ENCODE data around the gene TMC1. TPM values are rescaled to one million over a fixed set of nuclear protein-coding genes. Genes with fewer than 3 reads are reported as not detected.

The TMC1 gene
- total RNA-seq, 1 donor from 2014 or later: not detected

DNA sequence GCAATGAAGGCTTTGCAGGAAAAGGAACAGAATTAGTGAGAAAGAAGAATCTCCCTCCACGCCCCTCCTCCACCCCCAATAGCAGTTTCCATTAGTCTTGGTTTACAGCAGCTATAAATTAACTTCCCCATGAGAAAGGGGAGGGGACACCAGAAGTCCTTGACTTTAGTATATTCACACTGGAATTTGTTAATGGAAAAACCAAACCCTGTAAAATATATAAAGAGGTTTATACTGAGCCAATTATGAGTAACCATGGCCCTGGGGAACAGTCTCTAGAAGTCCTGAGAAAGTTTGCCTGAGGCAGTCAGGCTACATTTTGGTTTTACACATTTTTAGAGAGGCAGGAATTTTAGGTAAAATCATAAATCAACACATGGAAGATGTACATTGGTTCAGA lies 342.9 kb downstream of the TMC1 start:
- no peaks in the 10 kb centered on the region for H4K20me1 ChIP-seq (ENCODE audit: low read depth)
- Mint-ChIP-seq H3K4me3 (no peak overlapping the region), H3K9me3 (peaks cover 6% of the 10 kb centered on the region), H3K4me1 (no peaks in the 10 kb centered on the region), H3K27me3 (ENCODE audit: insufficient read depth, low read depth) (peaks cover 9% of the 10 kb centered on the region), H3K27ac (no peak overlapping the region), H3K36me3 (peaks cover 2% of the 10 kb centered on the region)
- TF ChIP-seq EZH2 (IDR thresholded peaks at IDR 0.05) (no peak), CTCF (IDR thresholded peaks at IDR 0.05) (no peak), EZH2phosphoT487 (IDR thresholded peaks at IDR 0.05) (no peak)
- H3K9ac ChIP-seq: no peak overlapping the region
- H3K4me1 ChIP-seq: no peaks in the 10 kb centered on the region
- no peak for DNase-seq (ENCODE audit: low spot score)
- H3K79me2 ChIP-seq (ENCODE audit: low read depth): no peaks in the 10 kb centered on the region
- no peak overlapping the region for H2AFZ ChIP-seq (replicated peaks)
- no peaks in the 10 kb centered on the region for H3K9me3 ChIP-seq (ENCODE audit: low read depth)
- no peaks in the 10 kb centered on the region for H3K27me3 ChIP-seq
- H3F3A ChIP-seq (ENCODE audit: low read depth): no peaks in the 10 kb centered on the region
- no peak overlapping the region for H3K4me3 ChIP-seq
- no peak overlapping the region for H3K27ac ChIP-seq
- H3K4me2 ChIP-seq: no peak overlapping the region
- H3K36me3 ChIP-seq: no peaks in the 10 kb centered on the region

GRCh38 chr9:72871685-72872084 lies 350.3 kb downstream of the TMC1 start:
- Histone ChIP-seq H3K4me3 (no peak overlapping the region), H2AFZ (replicated peaks) (no peak overlapping the region), H3K27me3 (no peaks in the 10 kb centered on the region), H4K20me1 (ENCODE audit: low read depth) (no peaks in the 10 kb centered on the region), H3K9me3 (ENCODE audit: low read depth) (no peaks in the 10 kb centered on the region), H3K27ac (no peak overlapping the region), H3F3A (ENCODE audit: low read depth) (no peaks in the 10 kb centered on the region), H3K4me2 (no peak overlapping the region), H3K79me2 (ENCODE audit: low read depth) (no peaks in the 10 kb centered on the region), H3K4me1 (no peaks in the 10 kb centered on the region), H3K36me3 (no peaks in the 10 kb centered on the region), H3K9ac (no peak overlapping the region)
- no peak overlapping the region for H3K27ac Mint-ChIP-seq
- TF ChIP-seq EZH2phosphoT487 (IDR thresholded peaks at IDR 0.05) (no peak), EZH2 (IDR thresholded peaks at IDR 0.05) (no peak), CTCF (IDR thresholded peaks at IDR 0.05) (peak; percentile 71)
- H3K27me3 Mint-ChIP-seq (ENCODE audit: insufficient read depth, low read depth): no peaks in the 10 kb centered on the region
- H3K4me3 Mint-ChIP-seq: no peak overlapping the region
- peaks cover 6% of the 10 kb centered on the region for H3K9me3 Mint-ChIP-seq
- peak; percentile 19 for DNase-seq (ENCODE audit: low spot score)
- H3K36me3 Mint-ChIP-seq: peaks cover 2% of the 10 kb centered on the region
- no peaks in the 10 kb centered on the region for H3K4me1 Mint-ChIP-seq

GRCh38 chr9:72872718-72873117 lies 351.3 kb downstream of the TMC1 start:
- no peaks in the 10 kb centered on the region for H3K4me1 ChIP-seq
- no peaks in the 10 kb centered on the region for H3K27me3 Mint-ChIP-seq (ENCODE audit: insufficient read depth, low read depth)
- TF ChIP-seq CTCF (IDR thresholded peaks at IDR 0.05): no peak
- no peak for TF ChIP-seq EZH2 (IDR thresholded peaks at IDR 0.05)
- TF ChIP-seq EZH2phosphoT487 (IDR thresholded peaks at IDR 0.05): no peak
- no peak overlapping the region for H2AFZ ChIP-seq (replicated peaks)
- no peak overlapping the region for H3K4me3 ChIP-seq
- H3K9ac ChIP-seq: no peak overlapping the region
- H3K9me3 Mint-ChIP-seq: peaks cover 2% of the 10 kb centered on the region
- H3K9me3 ChIP-seq (ENCODE audit: low read depth): no peaks in the 10 kb centered on the region
- H3K27me3 ChIP-seq: no peaks in the 10 kb centered on the region
- no peaks in the 10 kb centered on the region for H3K36me3 ChIP-seq
- H3K4me2 ChIP-seq: no peak overlapping the region
- no peaks in the 10 kb centered on the region for H4K20me1 ChIP-seq (ENCODE audit: low read depth)
- H3K4me3 Mint-ChIP-seq: no peak overlapping the region
- H3K79me2 ChIP-seq (ENCODE audit: low read depth): no peaks in the 10 kb centered on the region
- H3K27ac Mint-ChIP-seq: no peak overlapping the region
- no peaks in the 10 kb centered on the region for H3K36me3 Mint-ChIP-seq
- no peak for DNase-seq (ENCODE audit: low spot score)
- no peaks in the 10 kb centered on the region for H3K4me1 Mint-ChIP-seq
- no peak overlapping the region for H3K27ac ChIP-seq
- no peaks in the 10 kb centered on the region for H3F3A ChIP-seq (ENCODE audit: low read depth)

Measured in neural progenitor cell (in vitro differentiated cells).